Mesenchymal stem cell (in vitro differentiated cells and primary cell): ENCODE data around the gene PRKG1.

Source experiments
- DNase-seq: peaks from one replicate; pipeline ENCODE4 v3.0.0-alpha.2; 2013
- H2AFZ ChIP-seq: one replicate; pipeline ENCODE4 v1.6.1; 2013; ENCODE audit warnings: low read depth, mild to moderate bottlenecking, control low read depth, inconsistent platforms, low read length, moderate library complexity
- H2AK5ac ChIP-seq: 2 replicates; pipeline ENCODE4 v1.6.1; 2013; ENCODE audit warnings: low read length, moderate library complexity, mild to moderate bottlenecking, inconsistent platforms; ENCODE audit not compliant: severe bottlenecking
- H2BK120ac ChIP-seq: one replicate; pipeline ENCODE4 v1.6.1; 2013; ENCODE audit warnings: low read depth, mild to moderate bottlenecking, inconsistent platforms, low read length, moderate library complexity
- H2BK12ac ChIP-seq, 2 experiments: one replicate each; pipeline ENCODE4 v1.6.1; 2013; ENCODE audit warnings: inconsistent platforms in 2 of 2, low read length in 2 of 2, mild to moderate bottlenecking in 2 of 2, moderate library complexity in 2 of 2, control low read depth in 1 of 2
- H2BK15ac ChIP-seq: one replicate; pipeline ENCODE4 v1.6.1; 2013; ENCODE audit warnings: mild to moderate bottlenecking, low read depth, inconsistent platforms; ENCODE audit not compliant: poor library complexity, severe bottlenecking
- H2BK5ac ChIP-seq: 2 replicates; pipeline ENCODE4 v1.6.1; 2013; ENCODE audit warnings: low read depth, mild to moderate bottlenecking, low read length, control low read depth, inconsistent platforms; ENCODE audit not compliant: poor library complexity, severe bottlenecking
- H3K14ac ChIP-seq, 2 experiments: one replicate each; pipeline ENCODE4 v1.6.1; 2013; ENCODE audit warnings: inconsistent platforms in 2 of 2, low read length in 2 of 2, control low read depth in 1 of 2, mild to moderate bottlenecking in 1 of 2, moderate library complexity in 1 of 2
- H3K18ac ChIP-seq, 2 experiments: one replicate each; pipeline ENCODE4 v1.6.1; 2013; ENCODE audit warnings: inconsistent platforms in 2 of 2, low read length in 2 of 2, control low read depth in 1 of 2, low read depth in 1 of 2, mild to moderate bottlenecking in 1 of 2
- H3K23ac ChIP-seq, 2 experiments: one replicate each; pipeline ENCODE4 v1.6.1; 2013; ENCODE audit warnings: inconsistent platforms in 2 of 2, low read length in 2 of 2, mild to moderate bottlenecking in 2 of 2, moderate library complexity in 2 of 2, control low read depth in 1 of 2
- H3K27ac ChIP-seq: 2 replicates; pipeline ENCODE4 v1.5.1; 2013; ENCODE audit warnings: mild to moderate bottlenecking, moderate library complexity, low read length, control low read depth, inconsistent platforms; ENCODE audit not compliant: poor library complexity, severe bottlenecking
- H3K27me3 ChIP-seq, 2 experiments: 2 replicates each; pipeline versions ENCODE4 v1.6.1 to v1.7.0; 2013; ENCODE audit warnings: low read length in 2 of 2, mild to moderate bottlenecking in 2 of 2, moderate library complexity in 2 of 2, control low read depth in 1 of 2, inconsistent platforms in 1 of 2; ENCODE audit not compliant: control insufficient read depth in 1 of 2, insufficient read depth in 1 of 2
- H3K36me3 ChIP-seq, 2 experiments: 2 replicates each; pipeline versions ENCODE4 v1.6.1 to v1.7.0; 2013; ENCODE audit warnings: low read length in 2 of 2, control low read depth in 1 of 2, inconsistent platforms in 1 of 2, low read depth in 1 of 2, mild to moderate bottlenecking in 1 of 2; ENCODE audit not compliant: insufficient read depth in 2 of 2, control insufficient read depth in 1 of 2
- H3K4ac ChIP-seq, 2 experiments: one replicate each; pipeline ENCODE4 v1.6.1; 2013; ENCODE audit warnings: inconsistent platforms in 2 of 2, low read length in 2 of 2, mild to moderate bottlenecking in 2 of 2, moderate library complexity in 2 of 2, control low read depth in 1 of 2, low read depth in 1 of 2
- H3K4me1 ChIP-seq: 2 replicates; pipeline ENCODE4 v1.6.1; 2013; ENCODE audit warnings: low read depth, low read length, control low read depth; ENCODE audit not compliant: control insufficient read depth, insufficient read depth
- H3K4me2 ChIP-seq: 2 replicates; pipeline ENCODE4 v1.6.1; 2013; ENCODE audit warnings: low read length, mild to moderate bottlenecking, inconsistent platforms; ENCODE audit not compliant: poor library complexity, severe bottlenecking
- H3K4me3 ChIP-seq, 2 experiments: 2 replicates each; pipeline versions ENCODE4 v1.5.1 to v1.7.0; 2013; ENCODE audit warnings: low read length in 2 of 2, mild to moderate bottlenecking in 2 of 2, control low read depth in 1 of 2, low read depth in 1 of 2; ENCODE audit not compliant: insufficient read depth in 1 of 2
- H3K79me1 ChIP-seq: replicated peaks from 2 replicates; pipeline ENCODE4 v1.6.1; 2013; ENCODE audit warnings: mild to moderate bottlenecking, control low read depth, low read length, inconsistent platforms; ENCODE audit not compliant: poor library complexity, severe bottlenecking
- H3K9ac ChIP-seq: 2 replicates; pipeline ENCODE4 v1.7.0; 2013; ENCODE audit warnings: mild to moderate bottlenecking, low read length, moderate library complexity
- H3K9me3 ChIP-seq: 2 replicates; pipeline ENCODE4 v1.7.0; 2013; ENCODE audit warnings: mild to moderate bottlenecking, low read length; ENCODE audit not compliant: control insufficient read depth
- H4K8ac ChIP-seq: one replicate; pipeline ENCODE4 v1.6.1; 2013; ENCODE audit warnings: inconsistent platforms, mild to moderate bottlenecking, low read length, moderate library complexity
- H4K91ac ChIP-seq: one replicate; pipeline ENCODE4 v1.6.1; 2013; ENCODE audit warnings: mild to moderate bottlenecking, low read length, inconsistent platforms
- WGBS: methylation state at CpG from one replicate; pipeline ENCODE4 v1.1.7; 2013; ENCODE audit warnings: mixed read lengths; 5-methylcytosine and 5-hydroxymethylcytosine counted together

The PRKG1 gene

DNA sequence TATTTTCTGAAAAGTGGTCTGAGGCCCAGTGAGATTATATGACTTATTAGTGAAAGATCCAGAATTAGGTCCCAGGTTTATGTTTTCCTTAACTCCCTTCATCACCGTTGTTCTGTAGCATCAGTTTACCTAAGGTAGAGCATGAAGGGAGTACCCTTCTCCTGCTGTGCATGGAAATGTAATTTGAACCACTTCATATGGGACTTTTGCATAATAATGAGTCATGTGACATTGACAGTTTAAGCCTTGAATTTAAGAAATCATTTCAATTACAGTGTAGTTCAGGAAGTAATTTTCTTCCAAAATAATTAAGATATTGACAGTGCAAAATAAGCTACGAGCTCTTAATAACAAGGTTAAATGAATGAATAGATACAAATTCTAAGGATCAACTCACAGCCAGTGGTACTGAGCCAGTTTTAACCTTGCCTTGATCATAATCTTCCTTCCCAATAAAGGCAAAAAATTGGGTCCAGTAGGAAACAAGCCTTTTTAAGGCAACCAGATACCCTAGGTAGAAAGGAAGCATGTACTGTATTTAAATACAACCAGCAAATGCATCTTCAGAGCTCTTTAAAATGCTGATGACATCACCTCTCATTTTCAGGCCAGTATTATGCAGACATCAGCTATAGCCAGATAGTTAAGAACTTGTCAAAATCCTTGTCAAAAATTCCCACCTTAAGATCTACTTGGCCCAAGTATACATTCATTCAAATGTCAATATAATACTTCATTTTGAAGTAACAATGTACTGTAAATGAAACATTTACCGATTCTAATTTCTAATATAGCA is 1191.0 kb downstream of the PRKG1 start:
- H3K18ac ChIP-seq: no peak overlapping the region
- no peak overlapping the region for H3K4me3 ChIP-seq
- no peak overlapping the region for H2BK5ac ChIP-seq
- H2BK15ac ChIP-seq: no peak overlapping the region
- H3K14ac ChIP-seq: no peak overlapping the region
- no peak overlapping the region for H3K4me2 ChIP-seq
- H2AFZ ChIP-seq: no peak overlapping the region
- H2BK120ac ChIP-seq: no peak overlapping the region
- H4K8ac ChIP-seq: no peak overlapping the region
- H3K27ac ChIP-seq: no peak overlapping the region
- no peaks in the 10 kb centered on the region for H3K4me1 ChIP-seq
- H3K79me1 ChIP-seq: no peaks in the 10 kb centered on the region
- no peaks in the 10 kb centered on the region for H3K27me3 ChIP-seq
- H3K36me3 ChIP-seq: no peaks in the 10 kb centered on the region
- H3K4ac ChIP-seq: no peak overlapping the region
- H3K9ac ChIP-seq: no peak overlapping the region
- H4K91ac ChIP-seq: no peak overlapping the region
- no peak overlapping the region for H2AK5ac ChIP-seq
- no peaks in the 10 kb centered on the region for H3K9me3 ChIP-seq
- no peak overlapping the region for H2BK12ac ChIP-seq
- DNase-seq: no peak
- H3K23ac ChIP-seq: no peak overlapping the region
- no CpG with 5 or more reads among the region's 3 CpGs for WGBS

DNA sequence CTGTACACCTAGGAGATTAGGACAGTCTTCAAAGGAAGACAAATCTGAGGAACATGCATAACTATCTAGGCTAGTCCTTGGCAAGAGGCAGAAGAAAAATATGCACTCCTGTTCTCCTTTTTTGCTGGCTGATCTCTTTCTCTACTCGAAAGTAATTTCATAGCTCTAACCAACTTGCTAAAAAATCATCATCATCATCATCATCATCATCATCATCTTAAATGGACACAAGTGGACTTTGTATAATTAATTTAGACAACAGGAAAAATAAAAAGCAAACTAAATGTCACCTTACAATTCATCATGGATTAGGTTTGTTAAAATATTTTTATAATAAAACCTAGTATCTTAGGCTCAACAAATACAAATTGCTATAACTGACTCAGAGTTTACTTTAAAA is 1192.6 kb downstream of the PRKG1 start:
- Histone ChIP-seq H3K23ac (no peak overlapping the region), H4K91ac (no peak overlapping the region), H3K9ac (no peak overlapping the region), H3K4ac (no peak overlapping the region), H2BK15ac (no peak overlapping the region), H3K9me3 (no peaks in the 10 kb centered on the region), H2BK12ac (no peak overlapping the region), H3K36me3 (peaks cover 0 to 2% of the 10 kb centered on the region in 2 experiments), H2AFZ (no peak overlapping the region), H3K79me1 (no peaks in the 10 kb centered on the region), H3K27me3 (no peaks in the 10 kb centered on the region), H4K8ac (no peak overlapping the region), H3K4me1 (no peaks in the 10 kb centered on the region), H3K27ac (no peak overlapping the region), H2BK5ac (no peak overlapping the region), H2BK120ac (no peak overlapping the region), H2AK5ac (no peak overlapping the region), H3K4me2 (no peak overlapping the region), H3K18ac (no peak overlapping the region), H3K14ac (no peak overlapping the region), H3K4me3 (no peak overlapping the region)
- WGBS: 100% methylated on average over 1 of the region's 1 CpG
- no peak for DNase-seq

DNA sequence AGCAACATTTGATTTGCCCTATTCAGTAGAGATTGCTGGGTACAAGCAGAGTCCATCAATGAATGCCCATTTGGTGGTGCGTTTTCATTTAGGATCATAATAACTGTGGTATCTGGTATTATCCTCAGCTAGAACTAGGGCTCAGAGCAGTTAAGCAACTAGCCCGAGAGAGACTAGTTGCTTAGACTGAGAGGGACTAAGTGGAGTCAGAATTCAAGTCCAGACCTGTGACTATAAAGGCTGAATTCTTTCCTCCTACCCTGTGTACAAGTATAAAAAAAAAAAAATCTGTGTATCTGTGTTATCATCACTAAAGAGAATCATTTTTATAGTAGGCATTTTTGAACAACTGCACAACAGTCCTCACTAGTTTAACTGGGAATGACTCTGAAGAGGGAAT is 1194.5 kb downstream of the PRKG1 start:
- peaks cover 0 to 7% of the 10 kb centered on the region in 2 experiments for H3K36me3 ChIP-seq
- 93% methylated on average over 1 of the region's 2 CpGs for WGBS
- no peaks in the 10 kb centered on the region for H3K4me1 ChIP-seq
- no peak overlapping the region for H2AK5ac ChIP-seq
- DNase-seq: no peak
- H3K9ac ChIP-seq: no peak overlapping the region
- no peak overlapping the region for H3K23ac ChIP-seq
- no peaks in the 10 kb centered on the region for H3K27me3 ChIP-seq
- H2AFZ ChIP-seq: no peak overlapping the region
- H2BK120ac ChIP-seq: no peak overlapping the region
- no peak overlapping the region for H2BK15ac ChIP-seq
- no peak overlapping the region for H3K4me2 ChIP-seq
- H4K91ac ChIP-seq: no peak overlapping the region
- no peaks in the 10 kb centered on the region for H3K9me3 ChIP-seq
- H3K14ac ChIP-seq: no peak overlapping the region
- H3K4me3 ChIP-seq: no peak overlapping the region
- no peak overlapping the region for H2BK5ac ChIP-seq
- H3K27ac ChIP-seq: no peak overlapping the region
- no peak overlapping the region for H3K4ac ChIP-seq
- no peak overlapping the region for H4K8ac ChIP-seq
- H2BK12ac ChIP-seq: no peak overlapping the region
- no peaks in the 10 kb centered on the region for H3K79me1 ChIP-seq
- H3K18ac ChIP-seq: no peak overlapping the region

DNA sequence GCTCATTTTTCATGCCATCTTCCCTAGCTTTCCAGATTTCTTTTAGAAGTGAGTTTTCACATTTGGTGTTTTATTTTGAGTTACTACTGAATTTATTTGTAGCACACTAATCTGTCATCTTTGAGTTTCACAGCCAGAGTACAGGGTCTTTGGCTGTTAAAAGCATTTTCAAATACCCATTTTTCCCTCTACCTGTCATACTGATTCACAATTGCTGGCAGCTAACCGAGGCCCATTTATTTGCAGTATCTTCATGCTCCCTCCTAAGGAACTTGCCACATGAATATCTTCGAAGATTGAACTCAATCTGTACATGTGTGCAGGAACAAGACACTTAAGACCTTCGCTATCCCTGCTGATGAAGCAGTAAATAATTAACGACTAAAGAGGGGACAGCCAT is 1194.9 kb downstream of the PRKG1 start:
- Histone ChIP-seq H3K36me3 (peaks cover 0 to 7% of the 10 kb centered on the region in 2 experiments), H3K4me2 (no peak overlapping the region), H3K23ac (no peak overlapping the region), H4K8ac (no peak overlapping the region), H3K4me3 (no peak overlapping the region), H3K9me3 (no peaks in the 10 kb centered on the region), H2AK5ac (no peak overlapping the region), H2BK15ac (no peak overlapping the region), H3K27me3 (no peaks in the 10 kb centered on the region), H2BK5ac (no peak overlapping the region), H3K4me1 (no peaks in the 10 kb centered on the region), H3K79me1 (no peaks in the 10 kb centered on the region), H2AFZ (no peak overlapping the region), H3K14ac (no peak overlapping the region), H2BK12ac (no peak overlapping the region), H3K18ac (no peak overlapping the region), H3K4ac (no peak overlapping the region), H4K91ac (no peak overlapping the region), H3K9ac (no peak overlapping the region), H2BK120ac (no peak overlapping the region), H3K27ac (no peak overlapping the region)
- DNase-seq: no peak
- WGBS: 46% methylated on average over 4 of the region's 4 CpGs
